ENCODE data around the gene TSC22D4. TPM values are rescaled to one million over a fixed set of nuclear protein-coding genes. Genes with fewer than 3 reads are reported as not detected.

The TSC22D4 gene
- total RNA-seq = 35.6 and 79.0 TPM in 2 replicates

DNA sequence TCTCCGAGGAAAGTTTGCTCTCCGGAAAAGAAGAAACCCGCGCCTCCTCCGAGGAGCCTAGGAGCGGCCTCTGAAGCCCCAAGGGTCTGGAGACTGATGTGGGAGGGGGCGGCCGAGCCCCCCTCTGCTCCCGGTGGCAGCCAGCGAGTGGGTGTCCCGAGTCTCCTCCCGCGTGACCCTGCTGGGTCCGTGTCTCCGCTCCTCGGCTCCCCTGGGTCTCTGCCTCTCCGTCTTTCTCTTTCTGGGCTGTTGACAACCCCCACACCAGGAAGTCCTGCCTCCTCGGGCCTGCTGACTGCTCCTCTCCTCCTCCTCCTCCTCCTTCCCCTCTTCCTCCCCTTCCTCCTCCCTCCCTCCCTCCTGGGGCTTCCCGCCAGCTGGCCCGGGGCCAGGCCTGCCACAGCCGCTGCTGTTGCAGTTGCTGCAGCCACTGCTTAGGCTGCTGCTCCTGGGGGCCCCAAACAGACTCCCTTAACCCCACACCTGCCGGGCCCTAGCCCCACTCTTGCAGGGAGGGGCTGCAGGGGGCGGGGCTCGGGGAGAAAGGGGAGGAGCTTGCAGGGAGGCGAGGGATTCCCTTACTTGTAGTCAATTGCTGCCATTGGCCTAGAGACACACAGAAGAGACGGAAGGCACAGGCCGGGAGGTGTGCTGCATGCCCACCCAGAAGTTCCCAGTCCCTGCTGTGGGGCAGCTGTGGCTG, at the start of gene TSC22D4:
TSS of gene TSC22D4 (minus strand) at position 257 of the 703 bp plus-strand sequence. CDS start 1,176 bp downstream, outside the sequence.

DNA sequence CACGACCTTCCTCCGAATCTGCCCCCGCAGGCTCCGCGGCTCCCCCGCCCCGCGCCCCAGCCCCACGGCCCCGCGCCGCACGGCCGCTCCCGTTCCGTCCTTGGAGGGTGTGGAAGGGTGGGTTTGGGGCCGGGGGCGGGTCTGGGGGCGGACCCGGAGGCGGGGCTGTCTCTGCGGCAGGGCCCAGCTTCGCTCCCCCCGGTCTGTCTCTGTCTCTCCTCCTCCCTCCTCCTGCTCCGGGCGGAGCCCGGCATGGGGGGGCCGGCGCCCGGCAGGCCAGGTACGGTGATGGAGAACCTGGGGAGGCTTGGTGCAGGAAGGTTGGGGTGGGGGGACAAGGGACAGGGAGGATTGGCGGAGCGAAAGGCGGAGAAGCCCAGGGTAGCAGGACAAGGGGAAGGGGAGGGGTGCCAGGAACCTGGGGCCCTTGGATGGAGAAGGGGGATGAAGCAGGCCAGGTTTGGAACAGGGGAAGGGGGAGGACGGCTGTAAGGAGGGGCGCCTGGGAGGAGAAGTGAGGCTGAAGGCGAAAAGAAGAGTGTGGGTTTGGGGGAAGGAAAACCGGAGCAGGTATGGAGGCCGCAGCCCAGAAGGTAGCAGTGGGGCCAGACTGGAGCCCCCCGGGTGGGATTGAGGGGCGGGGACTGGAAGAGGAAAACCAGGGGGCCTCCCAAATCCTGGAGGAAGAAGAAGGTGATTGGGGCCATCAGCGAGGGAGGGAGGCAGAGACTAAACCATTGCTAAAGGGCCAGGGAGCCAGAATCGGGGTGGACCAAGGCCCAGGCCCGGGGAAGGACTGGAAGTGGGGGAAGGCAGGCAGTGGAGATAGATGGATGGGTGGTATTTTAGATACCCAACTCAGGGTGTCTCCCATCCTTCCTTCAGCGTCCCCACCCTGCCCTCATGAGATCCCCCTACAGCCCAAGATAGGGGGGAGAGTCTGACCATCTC, 5.0 kb upstream of the TSC22D4 start, which contains the start of gene NYAP1:
TSS of gene NYAP1 (plus strand) at position 206 of the 951 bp plus-strand sequence. CDS start 1,385 bp downstream, outside the sequence.

DNA sequence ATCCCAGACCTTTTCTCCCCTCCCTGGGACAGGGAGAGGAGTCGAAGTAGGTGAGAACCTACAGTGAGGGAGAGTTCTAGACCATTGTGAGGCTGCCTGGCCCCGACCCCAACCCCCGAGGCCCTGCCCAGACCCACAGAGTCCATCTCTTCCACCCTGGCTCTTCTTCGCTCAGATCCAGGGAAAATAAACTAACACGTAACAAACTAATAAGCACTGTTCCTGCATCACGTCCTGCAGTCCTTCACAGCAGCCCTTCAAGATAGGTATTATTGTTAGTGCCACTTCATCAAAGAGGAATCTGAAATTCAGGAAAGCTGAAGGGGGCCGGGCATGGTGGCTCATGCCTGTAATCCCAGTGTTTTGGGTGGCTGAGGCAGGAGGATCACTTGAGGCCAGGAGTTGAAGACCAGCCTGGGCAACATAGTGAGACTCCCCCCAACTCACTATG, 14.8 kb downstream of the TSC22D4 start, which contains the start of gene SPACDR:
TSS of gene SPACDR (minus strand) at position 51 of the 451 bp plus-strand sequence. CDS start 235 bp downstream, outside the sequence.

DNA sequence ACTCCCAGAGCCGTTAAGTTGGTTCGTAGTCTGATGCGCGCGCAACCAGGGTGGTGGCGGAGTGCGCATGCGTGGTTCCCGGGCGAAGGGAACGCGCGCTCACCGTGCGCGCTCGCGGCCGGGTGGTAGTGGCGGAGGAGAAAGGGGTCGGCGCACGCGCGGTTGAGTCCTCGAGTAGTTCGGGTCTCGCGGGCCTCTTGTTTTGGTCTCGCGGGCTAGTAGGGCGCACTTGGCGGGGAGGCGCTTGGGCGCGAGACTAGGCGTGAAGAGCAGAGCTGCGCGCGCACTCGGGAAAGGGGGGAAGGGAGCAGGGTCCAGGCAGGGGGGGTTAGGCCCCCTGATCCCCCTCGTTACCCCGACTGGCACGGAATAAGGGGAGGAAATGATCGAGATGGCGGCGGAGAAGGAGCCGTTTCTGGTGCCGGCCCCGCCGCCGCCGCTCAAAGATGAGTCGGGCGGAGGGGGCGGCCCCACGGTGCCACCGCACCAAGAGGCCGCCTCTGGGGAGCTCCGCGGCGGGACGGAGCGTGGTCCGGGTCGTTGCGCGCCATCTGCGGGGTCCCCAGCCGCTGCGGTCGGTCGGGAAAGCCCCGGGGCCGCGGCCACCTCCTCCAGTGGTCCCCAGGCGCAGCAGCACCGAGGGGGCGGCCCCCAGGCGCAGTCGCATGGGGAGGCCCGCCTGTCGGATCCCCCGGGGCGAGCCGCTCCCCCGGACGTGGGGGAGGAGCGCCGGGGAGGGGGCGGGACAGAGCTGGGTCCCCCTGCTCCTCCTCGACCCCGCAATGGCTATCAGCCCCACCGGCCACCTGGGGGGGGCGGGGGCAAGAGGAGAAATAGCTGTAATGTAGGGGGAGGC, 49.1 kb downstream of the TSC22D4 start, which contains the start of gene MEPCE:
TSS of gene MEPCE (plus strand) at position 195 of the 856 bp plus-strand sequence. CDS start at position 383, 188 bp downstream.

GRCh38 chr7:100428199-100428966, 50.6 kb downstream of the TSC22D4 start, which contains the start of gene ZCWPW1:
Gene ZCWPW1, minus strand, starts transcription at chr7:100428703. Its CDS starts 8,054 bp downstream, at chr7:100420649.

Other genes with a start within 250 kb of the TSC22D4 start
- not detected in 2 replicates for gene SPDYE3, start 171.5 kb downstream of the TSC22D4 start, total RNA-seq
- 1.9 and 13.3 TPM in 2 replicates for gene PILRB, start 121.1 kb downstream of the TSC22D4 start, total RNA-seq
- 4.4 TPM in 1 of 2 replicates, not detected in the other for gene PILRA, start 105.7 kb downstream of the TSC22D4 start, total RNA-seq
- gene ZCWPW1, start 50.5 kb downstream of the TSC22D4 start, total RNA-seq = 0.52 and 1.8 TPM in 2 replicates
- gene MEPCE, start 49.4 kb downstream of the TSC22D4 start, total RNA-seq = 27.7 and 35.9 TPM in 2 replicates
- 15.6 and 33.1 TPM in 2 replicates for gene PPP1R35, start 42.7 kb downstream of the TSC22D4 start, total RNA-seq
- not detected in 2 replicates for gene SPACDR, start 15.0 kb downstream of the TSC22D4 start, total RNA-seq
- 2.2 and 10.5 TPM in 2 replicates for gene NYAP1, start 4.7 kb upstream of the TSC22D4 start, total RNA-seq
- 6.6 and 16.9 TPM in 2 replicates for gene AGFG2, start 60.0 kb upstream of the TSC22D4 start, total RNA-seq
- gene SAP25, start 94.7 kb upstream of the TSC22D4 start, total RNA-seq = 1.5 TPM in 1 of 2 replicates, not detected in the other
- 36.5 and 119 TPM in 2 replicates for gene LRCH4, start 106.9 kb upstream of the TSC22D4 start, total RNA-seq
- gene FBXO24, start 107.1 kb upstream of the TSC22D4 start, total RNA-seq = 0.65 and 2.9 TPM in 2 replicates
- 351 and 978 TPM in 2 replicates for gene PCOLCE, start 123.1 kb upstream of the TSC22D4 start, total RNA-seq
- 18.2 and 23.9 TPM in 2 replicates for gene MOSPD3, start 133.3 kb upstream of the TSC22D4 start, total RNA-seq
- 0.64 and 1.6 TPM in 2 replicates for gene TFR2, start 162.3 kb upstream of the TSC22D4 start, total RNA-seq
- not detected in 2 replicates for gene ACTL6B, start 177.2 kb upstream of the TSC22D4 start, total RNA-seq
- gene GNB2, start 194.5 kb upstream of the TSC22D4 start, total RNA-seq = 283 and 312 TPM in 2 replicates
- gene GIGYF1, start 215.0 kb upstream of the TSC22D4 start, total RNA-seq = 7.9 and 20.5 TPM in 2 replicates
- gene POP7, start 226.9 kb upstream of the TSC22D4 start, total RNA-seq = 29.5 and 44.6 TPM in 2 replicates
- 0.48 TPM in 1 of 2 replicates, not detected in the other for gene EPO, start 241.3 kb upstream of the TSC22D4 start, total RNA-seq